T-helper 9 cell (primary cell): ENCODE measurements around the gene HMGXB4.

Experiments
- DNase-seq: peaks from one replicate; pipeline ENCODE4 v3.0.0-alpha.2; 2020

The HMGXB4 gene

DNA sequence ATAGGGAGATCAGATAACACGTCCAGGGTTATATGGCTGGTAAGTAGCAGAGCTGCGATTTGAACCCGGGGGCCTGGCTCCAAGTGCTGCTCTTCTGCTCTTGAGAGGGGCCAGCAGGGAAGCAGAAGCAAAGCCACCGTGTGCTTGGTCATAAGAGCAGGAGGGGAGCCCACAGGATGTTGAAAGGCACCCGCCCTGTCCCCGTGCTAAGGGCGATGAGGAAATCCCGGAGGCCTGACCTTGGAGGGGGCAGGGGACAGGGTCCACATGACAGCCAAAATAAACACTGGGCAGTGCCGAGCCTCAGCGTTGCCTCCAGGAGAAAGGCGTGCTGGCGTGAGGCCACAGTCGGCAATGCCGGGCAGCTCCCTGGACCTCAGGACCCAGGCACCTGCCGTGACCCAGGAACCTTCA, 71.2 kb downstream of the HMGXB4 start:
- no peak for DNase-seq

DNA sequence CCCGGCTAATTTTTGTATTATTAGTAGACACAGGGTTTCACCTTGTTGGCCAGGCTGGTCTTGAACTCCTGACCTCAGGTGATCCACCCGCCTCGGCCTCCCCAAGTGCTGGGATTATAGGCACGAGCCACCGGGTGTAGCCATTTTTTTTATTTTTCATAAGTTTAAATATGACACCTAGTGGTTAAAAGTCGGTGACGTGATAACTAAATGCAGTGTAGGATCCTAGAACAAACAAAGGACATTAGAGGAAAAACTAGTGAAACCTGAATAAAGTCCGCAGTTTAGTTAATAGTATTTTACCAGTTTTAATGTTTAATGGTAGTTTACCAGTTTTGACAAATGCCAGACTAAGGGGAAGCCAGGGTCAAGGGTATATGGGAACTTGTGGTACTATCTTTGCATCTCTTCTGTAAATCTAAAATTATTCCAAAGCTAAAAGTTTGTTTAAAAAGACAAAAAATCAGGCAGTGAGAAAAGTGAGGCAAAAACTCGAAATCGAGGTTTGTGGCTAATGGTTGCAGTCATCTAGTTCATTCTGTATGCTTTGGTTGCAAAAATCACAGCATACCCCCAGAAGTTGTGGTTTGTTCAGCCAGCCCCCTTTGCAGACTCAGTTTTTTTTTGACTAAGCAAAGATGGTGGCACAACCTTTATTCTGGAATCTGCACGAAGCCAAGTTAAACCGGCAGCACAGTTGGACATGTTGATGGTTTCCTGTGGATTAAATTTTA, 72.0 kb downstream of the HMGXB4 start:
- DNase-seq: no peak

DNA sequence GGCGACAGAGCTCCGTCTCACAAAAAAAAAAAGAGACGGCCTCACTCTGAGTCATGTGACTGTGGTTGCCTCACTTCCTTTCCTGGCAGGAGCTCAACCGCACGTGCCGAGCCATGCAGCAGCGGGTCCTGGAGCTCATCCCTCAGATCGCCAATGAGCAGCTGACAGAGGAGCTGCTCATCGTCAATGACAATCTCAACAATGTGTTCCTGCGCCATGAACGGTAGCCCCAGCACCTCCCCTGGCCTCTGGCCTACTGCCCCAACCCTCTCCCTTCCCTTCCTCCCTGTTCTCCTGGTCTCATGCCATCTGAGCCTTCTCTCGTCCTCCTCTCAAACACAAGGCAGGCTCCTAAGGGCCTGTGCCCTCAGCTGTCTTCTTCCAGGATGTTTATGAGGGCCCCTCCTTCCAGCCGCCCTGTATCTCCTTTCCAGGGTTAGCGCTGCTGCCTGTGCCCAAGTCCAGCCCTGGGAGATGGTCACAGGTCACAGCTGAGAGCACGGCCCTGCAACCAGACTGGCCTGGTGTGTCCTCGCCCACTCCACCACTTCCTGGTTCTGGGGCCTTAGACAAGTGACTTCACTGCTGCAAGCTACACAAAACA, 73.1 kb downstream of the HMGXB4 start:
- peak; percentile 36 for DNase-seq

DNA sequence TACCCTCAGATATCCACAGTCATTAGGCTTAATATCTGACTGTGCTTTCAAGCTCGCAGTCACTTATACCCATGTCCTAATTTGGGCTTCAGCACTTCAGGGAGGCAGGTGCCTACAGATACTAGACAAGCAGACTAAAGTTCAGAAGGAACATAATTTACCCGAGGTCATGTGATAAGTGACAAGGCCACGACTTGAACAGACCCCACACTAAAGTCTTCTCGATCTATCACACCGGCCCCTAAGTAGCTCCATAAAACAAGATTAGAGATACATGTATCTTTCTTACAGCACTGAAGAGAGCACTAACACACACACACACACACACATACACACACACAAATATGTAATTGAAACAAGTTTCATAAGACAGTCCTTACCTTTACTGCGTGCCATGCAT, 75.0 kb downstream of the HMGXB4 start:
- DNase-seq: no peak

DNA sequence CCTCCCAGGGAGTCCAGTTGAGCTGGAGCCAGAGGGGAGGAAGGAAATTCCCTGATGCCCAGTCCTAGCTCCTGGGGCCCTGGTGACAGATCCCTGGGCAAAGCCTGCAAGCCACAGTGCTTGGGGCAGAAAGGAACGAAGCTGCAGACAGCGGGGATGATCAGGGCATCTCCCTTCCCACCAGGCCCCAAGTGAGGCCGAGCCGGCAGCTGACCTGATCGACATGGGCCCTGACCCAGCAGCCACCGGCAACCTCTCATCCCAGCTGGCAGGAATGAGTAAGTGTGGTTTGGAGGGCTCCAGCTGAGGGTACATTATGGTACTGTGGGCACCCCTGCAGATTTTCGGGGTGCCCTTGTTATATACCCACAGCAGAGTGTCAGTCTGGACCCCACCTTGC, 75.9 kb downstream of the HMGXB4 start:
- no peak for DNase-seq

DNA sequence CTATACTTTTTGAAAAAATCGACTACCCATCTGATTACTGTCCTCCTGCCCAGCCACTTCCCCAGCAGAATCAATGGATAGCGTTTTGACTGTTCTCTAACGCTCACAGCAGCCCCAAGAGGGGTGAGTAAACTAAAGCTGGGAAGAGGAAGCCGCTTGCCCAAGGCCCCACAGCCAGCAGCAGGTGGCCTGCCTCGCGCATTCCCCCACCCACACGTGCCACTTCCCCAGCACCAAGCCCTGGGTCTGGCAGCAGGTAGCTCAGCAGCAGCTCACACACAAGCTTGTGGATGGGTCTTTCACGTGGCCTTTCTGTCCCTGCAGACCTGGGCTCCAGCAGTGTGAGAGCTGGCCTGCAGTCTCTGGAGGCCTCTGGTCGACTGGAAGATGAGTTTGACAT, 76.7 kb downstream of the HMGXB4 start:
- DNase-seq: no peak

DNA sequence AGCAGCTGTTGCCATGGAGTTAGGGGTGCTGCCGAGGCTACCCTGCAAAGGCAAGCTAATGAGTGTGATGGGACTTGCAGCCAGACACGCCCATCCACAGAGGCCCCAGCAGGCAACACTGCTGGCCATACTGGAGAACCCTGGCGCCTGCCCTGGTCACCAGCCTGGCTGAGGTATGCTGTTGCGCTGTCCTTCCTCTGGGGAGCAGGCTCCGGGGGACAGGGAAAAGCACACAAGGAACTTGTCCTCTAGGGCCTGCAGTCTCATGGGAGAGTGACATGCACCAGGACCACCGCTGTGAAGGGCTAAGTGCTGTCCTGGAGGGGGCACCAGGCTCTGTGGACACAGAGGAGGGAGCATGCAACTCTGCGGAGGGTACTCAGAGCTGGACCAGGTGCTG, 78.2 kb downstream of the HMGXB4 start:
- no peak for DNase-seq

DNA sequence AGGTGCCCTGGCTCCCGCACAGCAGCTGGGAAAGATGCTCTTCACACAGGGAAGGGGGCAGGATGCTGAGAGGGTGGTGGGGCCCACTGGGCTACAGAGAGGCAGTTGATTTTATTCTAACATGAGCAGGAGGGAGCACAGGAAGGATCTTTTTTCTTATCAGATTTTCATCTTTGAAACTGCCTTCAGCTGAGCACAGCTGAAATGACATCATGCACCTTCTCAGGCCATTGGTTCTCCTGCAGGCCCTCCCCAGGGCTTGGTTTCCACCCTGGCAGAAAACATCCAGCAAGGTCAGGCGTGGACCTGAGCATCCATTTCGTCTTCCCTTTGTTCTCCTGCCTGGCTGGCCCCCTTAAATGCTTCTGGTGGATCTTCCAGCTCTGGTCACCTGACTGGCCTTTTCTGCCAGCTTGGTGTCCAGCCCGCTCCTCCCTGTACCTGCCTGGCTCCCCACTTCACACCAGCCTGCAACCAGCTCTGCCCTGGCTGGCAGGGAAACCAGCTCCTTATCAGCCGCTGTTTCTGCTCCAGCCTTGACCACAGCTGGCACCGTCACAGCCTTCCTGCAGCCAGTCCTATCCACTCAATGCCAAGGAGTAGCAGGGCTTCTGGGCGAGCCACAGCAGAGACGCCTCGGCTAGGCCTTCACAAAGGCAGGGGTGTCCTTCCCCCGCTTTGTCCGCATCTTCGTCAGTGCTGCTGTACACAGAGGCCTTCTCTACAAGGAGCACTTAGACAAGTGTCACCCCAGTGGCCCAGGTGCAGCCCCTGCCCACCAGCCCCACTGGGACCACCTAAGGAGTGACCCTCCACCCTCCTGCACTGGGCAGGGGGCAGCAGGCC, 78.9 kb downstream of the HMGXB4 start:
- no peak for DNase-seq

DNA sequence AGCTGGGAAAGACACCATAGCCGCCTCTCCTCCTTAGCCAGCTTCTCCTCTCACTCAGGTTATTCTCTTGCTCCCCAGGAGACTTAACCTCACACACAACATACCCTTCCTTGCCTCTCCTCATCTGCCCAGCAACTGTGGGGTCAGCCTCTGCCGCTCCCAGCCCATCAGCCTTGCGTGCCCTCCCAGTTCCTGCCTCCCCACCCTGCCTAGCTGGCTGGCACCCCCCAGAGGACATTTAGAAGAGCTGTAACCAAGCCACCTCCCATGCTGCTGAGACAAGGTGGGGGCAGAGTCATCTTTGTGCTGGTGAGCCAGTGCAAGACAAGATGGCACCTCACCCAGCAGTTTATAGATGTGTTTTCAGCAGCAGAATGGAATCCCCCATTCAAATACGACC, 80.6 kb downstream of the HMGXB4 start:
- no peak for DNase-seq

DNA sequence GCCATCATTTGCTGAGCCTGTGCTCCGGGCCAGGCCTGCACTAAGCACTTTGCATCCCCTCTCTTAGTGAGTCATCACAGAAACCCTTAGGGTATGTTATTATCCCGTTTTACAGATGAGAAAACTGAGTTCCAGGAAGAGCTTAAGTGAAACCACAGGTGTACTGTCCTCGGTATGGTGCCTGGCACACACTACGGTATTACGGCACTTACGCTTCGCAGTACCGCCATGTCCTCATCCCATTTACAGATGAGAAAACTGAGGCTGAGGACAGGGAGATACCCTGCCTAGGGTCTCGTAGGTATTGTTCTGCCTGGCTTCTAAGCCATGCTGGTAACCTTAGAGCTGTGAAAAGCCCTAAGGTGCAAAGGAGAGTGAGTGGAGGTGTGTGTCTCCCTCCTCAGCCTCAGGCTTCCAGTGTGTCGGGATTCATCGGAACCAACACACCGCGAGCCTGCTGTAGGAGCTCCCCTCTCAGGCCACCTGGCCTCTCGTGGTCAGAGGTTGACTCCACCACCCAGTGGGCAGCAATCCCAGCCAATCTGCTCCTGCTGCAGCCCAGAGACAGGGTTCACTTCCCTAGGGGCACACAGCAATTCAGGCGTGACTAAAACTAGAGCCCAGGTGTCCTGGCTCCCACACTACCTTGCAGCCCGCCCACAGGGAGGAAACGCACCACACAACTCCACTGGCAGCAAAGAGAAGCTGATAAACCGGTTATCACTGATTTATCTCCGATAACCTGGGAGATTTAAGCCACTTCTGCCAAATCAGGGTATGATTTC, 84.0 kb downstream of the HMGXB4 start:
- no peak for DNase-seq

DNA sequence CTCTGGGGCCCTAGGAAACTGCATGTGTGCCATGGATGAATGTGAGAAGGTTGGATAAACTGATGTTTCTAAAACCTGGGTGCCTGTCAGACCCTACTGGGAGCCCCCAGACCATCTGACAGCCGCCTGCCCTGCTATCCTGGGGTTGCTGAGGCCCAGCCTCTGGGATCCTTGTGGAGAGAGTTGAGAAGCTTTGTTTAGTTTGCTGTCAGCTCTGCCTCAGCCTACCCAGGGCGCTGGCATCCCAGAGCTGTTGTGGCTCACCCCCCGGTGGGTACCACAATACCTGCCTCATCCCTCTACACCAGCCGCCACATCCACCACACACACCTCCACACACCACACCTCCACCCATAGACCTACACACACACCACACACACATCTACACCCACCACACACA, 85.1 kb downstream of the HMGXB4 start:
- DNase-seq: no peak

DNA sequence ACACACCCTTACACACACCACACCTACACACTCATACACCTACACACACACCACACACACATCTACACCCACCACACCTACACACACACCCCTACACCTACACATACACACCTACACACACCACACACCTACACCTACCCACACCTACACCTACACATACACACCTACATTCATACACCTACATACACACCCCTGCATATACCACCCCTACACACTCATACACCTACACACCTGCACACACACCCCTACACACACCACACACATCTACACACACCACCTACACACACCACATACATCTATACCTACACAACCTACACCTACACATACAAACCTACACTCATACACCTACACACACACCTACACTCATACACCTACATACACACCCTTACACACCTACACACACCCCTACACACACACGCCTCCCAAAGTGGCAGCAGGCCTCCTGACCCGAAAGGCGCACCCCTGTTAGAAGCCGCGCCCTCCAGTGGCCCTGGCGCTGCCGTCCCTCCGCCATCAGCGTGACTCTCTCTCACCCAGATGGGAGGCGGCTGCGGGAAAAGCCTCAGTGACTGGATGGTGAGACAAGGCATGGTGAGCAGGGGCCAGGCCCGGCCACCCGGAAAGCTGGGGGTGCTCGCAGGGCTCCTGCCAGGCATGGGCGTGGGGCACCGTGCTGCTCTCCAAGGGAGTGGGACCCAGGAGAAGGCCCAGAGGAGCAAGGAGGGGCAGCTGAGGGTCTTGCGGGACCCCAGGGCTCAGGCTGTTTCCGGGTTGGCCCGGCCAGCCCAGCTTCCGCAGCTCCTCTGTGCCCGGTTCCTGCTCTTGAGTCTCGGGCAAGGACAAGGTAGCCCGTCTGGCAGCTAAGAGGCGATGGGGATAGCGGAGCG, 86.6 kb downstream of the HMGXB4 start:
- DNase-seq: no peak

DNA sequence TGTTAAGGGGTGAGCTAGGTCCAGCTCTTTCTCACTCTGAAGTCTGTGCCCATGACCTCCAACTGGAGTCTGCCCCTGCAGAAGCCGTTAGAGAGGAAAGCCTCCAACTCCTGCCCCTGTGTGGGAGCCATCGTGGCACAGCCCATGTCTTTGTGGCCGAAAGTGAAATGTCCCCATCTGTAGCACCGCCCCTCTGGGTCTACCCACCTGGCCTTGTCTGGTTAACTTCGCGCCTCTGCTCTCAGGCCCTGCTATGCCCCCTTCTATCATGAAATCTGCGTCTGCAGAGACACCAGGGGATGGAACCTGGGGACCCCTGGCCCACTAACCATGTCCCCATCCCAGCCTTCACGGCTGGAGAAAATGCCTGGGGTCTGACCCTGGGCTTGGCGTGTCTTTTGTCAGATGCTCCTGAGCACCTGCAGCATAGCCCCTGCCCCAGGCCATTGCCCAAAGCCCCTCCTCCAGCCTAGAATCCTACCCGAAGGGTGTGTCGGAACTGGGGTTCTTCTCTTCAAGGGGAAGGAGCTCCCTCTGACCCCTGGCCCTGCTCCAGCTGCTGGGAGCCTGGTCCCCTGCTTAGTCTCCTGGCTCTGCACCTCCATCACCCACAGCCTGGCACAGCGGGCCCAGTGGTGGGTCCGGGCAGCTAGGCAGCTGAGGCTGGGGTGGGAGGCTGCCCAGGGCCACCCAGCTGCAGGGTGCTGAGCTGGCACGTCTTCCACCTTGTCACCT, 87.8 kb downstream of the HMGXB4 start:
- DNase-seq: no peak
